ENCODE data around the gene ARL16. TPM values are rescaled to one million over a fixed set of nuclear protein-coding genes. Genes with fewer than 3 reads are reported as not detected.

Gene ARL16
- total and polyA plus RNA-seq, 2 of the 4 experiments (the other 2 are of a cell fraction) = 51.1 to 77.9 TPM

DNA sequence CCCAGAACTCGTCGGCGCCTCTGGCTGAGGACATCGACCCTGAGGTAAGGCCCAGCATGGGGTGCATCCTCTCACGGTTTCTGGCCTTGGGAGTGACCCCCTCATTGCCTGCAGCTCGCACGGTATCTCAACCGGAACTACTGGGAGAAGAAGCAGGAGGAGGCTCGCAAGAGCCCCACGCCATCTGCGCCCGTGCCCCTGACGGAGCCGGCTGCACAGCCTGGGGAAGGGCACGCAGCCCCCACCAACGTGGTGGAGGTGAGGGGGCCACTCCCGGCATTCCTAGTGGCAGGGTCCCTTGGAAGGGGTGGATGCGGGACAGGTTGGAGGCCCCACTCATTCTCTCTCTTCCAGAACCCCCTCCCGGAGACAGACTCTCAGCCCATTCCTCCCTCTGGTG, 11.2 kb upstream of the ARL16 start:
- Histone ChIP-seq H4K8ac (ENCODE audit: low read depth in 2 of 2, low read length in 2 of 2) (no peak overlapping the region), H3K79me1 (ENCODE audit: low read depth in 1 of 2, low read length in 2 of 2) (peaks cover 10 to 47% of the 10 kb centered on the region in 2 experiments; a peak in 3 of 4 replicates), H3K4me1 (ENCODE audit: control insufficient read depth, insufficient read depth, low read length) (no peaks in the 10 kb centered on the region), H2BK5ac (ENCODE audit: low read depth, low read length, poor library complexity, severe bottlenecking) (no peak overlapping the region), H2AK9ac (replicated peaks; ENCODE audit: low read depth, low read length, poor library complexity) (no peak overlapping the region), H3K18ac (ENCODE audit: low read depth, low read length) (no peak overlapping the region), H3K9me1 (ENCODE audit: insufficient read depth, low read length) (no peaks in the 10 kb centered on the region), H3K56ac (ENCODE audit: extremely low read depth, insufficient read depth, low read length) (no peak overlapping the region), H4K20me1 (ENCODE audit: insufficient read depth, low read length) (peaks cover 72% of the 10 kb centered on the region), H3K9me3 (ENCODE audit: control insufficient read depth, insufficient read depth, low read length) (no peaks in the 10 kb centered on the region), H4K91ac (ENCODE audit: insufficient read depth, low read depth, low read length) (no peak overlapping the region), H3K27ac (ENCODE audit: insufficient read depth, low read length) (no peak overlapping the region), H3K14ac (replicated peaks; ENCODE audit: low read depth, low read length) (no peak overlapping the region), H2AFZ (replicated peaks; ENCODE audit: low read length, poor library complexity) (no peak overlapping the region), H2BK120ac (ENCODE audit: low read depth, low read length) (no peak overlapping the region), H3K27me3 (ENCODE audit: control insufficient read depth, insufficient read depth, low read length) (no peaks in the 10 kb centered on the region), H3K4me2 (ENCODE audit: low read depth, low read length) (no peak overlapping the region), H2BK15ac (ENCODE audit: low read depth, low read length) (no peak overlapping the region), H3K4ac (ENCODE audit: low read depth, low read length) (no peak overlapping the region), H3K4me3 (ENCODE audit: insufficient read depth, low read depth, low read length) (no peak overlapping the region), H4K5ac (ENCODE audit: low read depth, low read length) (no peak overlapping the region), H3K36me3 (ENCODE audit: control insufficient read depth, insufficient read depth, low read length) (peaks cover 84% of the 10 kb centered on the region), H2AK5ac (ENCODE audit: low read depth, low read length) (no peak overlapping the region), H2BK20ac (ENCODE audit: low read depth, low read length) (no peak overlapping the region), H3K23ac (ENCODE audit: low read depth, low read length) (no peak overlapping the region), H3K9ac (ENCODE audit: low read depth, low read length) (no peak overlapping the region)
- intact Hi-C loops (cut with micrococcal nuclease) = no loop called here
- ChIA-PET CTCF (no interaction called here), POLR2A (ENCODE audit: unreplicated experiment) (no interaction called here)
- DNase-seq (no peak), ATAC-seq (ENCODE audit: low read depth) (no peak)
- TF ChIP-seq, protein P1, sequence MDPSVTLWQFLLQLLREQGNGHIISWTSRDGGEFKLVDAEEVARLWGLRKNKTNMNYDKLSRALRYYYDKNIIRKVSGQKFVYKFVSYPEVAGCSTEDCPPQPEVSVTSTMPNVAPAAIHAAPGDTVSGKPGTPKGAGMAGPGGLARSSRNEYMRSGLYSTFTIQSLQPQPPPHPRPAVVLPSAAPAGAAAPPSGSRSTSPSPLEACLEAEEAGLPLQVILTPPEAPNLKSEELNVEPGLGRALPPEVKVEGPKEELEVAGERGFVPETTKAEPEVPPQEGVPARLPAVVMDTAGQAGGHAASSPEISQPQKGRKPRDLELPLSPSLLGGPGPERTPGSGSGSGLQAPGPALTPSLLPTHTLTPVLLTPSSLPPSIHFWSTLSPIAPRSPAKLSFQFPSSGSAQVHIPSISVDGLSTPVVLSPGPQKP (IDR thresholded peaks at IDR 0.05; ENCODE audit: borderline replicate concordance, low read depth, low read length) = no peak
- TF ChIP-seq BHLHE40 (IDR thresholded peaks at IDR 0.05; ENCODE audit: low read depth, low read length) (no peak), CEBPB (IDR thresholded peaks at IDR 0.05; ENCODE audit: low read depth, low read length) (no peak), POLR2A (IDR thresholded peaks at IDR 0.05; ENCODE audit: low read depth, low read length) (no peak), CHD1 (IDR thresholded peaks at IDR 0.05; ENCODE audit: low read depth, low read length) (no peak), RCOR1 (IDR thresholded peaks at IDR 0.05; ENCODE audit: insufficient replicate concordance, low read length) (no peak), NFE2L2 (IDR thresholded peaks at IDR 0.05; ENCODE audit: low read depth, low read length) (no peak), USF2 (IDR thresholded peaks at IDR 0.05; ENCODE audit: low read depth, low read length) (no peak), MXI1 (IDR thresholded peaks at IDR 0.05; ENCODE audit: borderline replicate concordance, low read depth, low read length) (no peak), MAZ (IDR thresholded peaks at IDR 0.05; ENCODE audit: borderline replicate concordance, low read depth, low read length) (no peak), MAFK (IDR thresholded peaks at IDR 0.05; ENCODE audit: low read depth, low read length) (no peak), FOS (IDR thresholded peaks at IDR 0.05; ENCODE audit: low read depth, low read length) (no peak), RFX5 (IDR thresholded peaks at IDR 0.05; ENCODE audit: low read depth, low read length) (no peak), CTCF (conservative IDR thresholded peaks at IDR 0.05; ENCODE audit: low read depth, low read length) (no peak), SMC3 (IDR thresholded peaks at IDR 0.05; ENCODE audit: low read depth, low read length) (no peak), RAD21 (IDR thresholded peaks at IDR 0.05; ENCODE audit: low read length) (no peak)
- dilution Hi-C loops (cut with HindIII; ENCODE audit: low sequenced_read_pairs, unreplicated experiment) = no loop called here
- BruUV-seq (replicated peaks) = no TSS peak
- 80% methylated on average over 1 of the region's 19 CpGs; no CpG with 5 or more reads in 1 of the 2 experiments for WGBS, 2 experiments (ENCODE audit: extremely low coverage in 2 of 2, insufficient read length in 1 of 2)
- in situ Hi-C loops (cut with MboI; ENCODE audit: low sequenced_read_pairs) = no loop called here

All from IMR-90 (cell line).